ENCODE measurements around the gene MICAL3.

DNA sequence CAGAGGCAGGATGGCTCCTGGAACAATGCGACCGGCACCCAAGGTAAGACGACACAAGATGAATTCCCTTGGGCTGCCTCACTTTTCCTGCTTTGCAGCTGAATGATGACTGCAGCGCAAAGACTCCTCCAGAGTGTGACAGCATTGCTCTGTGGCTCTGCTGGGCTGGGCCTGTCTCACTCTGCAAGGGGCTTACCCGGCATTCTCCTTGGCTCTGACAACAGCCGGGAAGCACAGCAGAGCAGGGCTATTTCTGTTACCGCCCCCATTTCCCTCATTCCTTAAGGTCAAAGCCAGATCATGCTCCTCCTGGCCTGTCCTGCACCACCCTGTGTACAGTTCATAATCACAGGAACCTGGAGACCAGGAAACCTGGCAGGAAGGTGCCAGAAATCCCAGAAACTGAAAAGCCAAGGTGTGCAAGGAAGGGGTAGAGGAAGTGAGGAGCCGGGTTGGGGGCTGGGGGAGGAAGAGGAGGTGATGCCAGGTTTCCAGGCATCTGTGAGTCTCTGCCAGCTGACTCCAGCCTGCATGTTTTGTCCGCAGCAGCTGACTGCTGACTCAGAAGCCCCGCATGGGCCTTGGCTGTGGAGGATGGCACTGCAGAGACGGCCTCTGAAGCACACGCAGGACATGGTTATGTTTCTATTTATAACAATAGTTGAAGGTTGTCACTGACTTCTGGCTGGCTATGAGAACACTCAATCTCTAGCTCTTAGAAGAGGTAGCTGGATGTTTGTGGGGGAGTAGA is 113.6 kb downstream of the MICAL3 start:
- TF ChIP-seq, protein P1, sequence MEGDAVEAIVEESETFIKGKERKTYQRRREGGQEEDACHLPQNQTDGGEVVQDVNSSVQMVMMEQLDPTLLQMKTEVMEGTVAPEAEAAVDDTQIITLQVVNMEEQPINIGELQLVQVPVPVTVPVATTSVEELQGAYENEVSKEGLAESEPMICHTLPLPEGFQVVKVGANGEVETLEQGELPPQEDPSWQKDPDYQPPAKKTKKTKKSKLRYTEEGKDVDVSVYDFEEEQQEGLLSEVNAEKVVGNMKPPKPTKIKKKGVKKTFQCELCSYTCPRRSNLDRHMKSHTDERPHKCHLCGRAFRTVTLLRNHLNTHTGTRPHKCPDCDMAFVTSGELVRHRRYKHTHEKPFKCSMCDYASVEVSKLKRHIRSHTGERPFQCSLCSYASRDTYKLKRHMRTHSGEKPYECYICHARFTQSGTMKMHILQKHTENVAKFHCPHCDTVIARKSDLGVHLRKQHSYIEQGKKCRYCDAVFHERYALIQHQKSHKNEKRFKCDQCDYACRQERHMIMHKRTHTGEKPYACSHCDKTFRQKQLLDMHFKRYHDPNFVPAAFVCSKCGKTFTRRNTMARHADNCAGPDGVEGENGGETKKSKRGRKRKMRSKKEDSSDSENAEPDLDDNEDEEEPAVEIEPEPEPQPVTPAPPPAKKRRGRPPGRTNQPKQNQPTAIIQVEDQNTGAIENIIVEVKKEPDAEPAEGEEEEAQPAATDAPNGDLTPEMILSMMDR (IDR thresholded peaks at IDR 0.05; ENCODE audit: poor library complexity, severe bottlenecking) = peak; percentile 77
- TF ChIP-seq EZH2 (IDR thresholded peaks at IDR 0.05; ENCODE audit: borderline replicate concordance, insufficient read depth, low read length, poor library complexity, severe bottlenecking) = no peak
- TF ChIP-seq, protein P2, sequence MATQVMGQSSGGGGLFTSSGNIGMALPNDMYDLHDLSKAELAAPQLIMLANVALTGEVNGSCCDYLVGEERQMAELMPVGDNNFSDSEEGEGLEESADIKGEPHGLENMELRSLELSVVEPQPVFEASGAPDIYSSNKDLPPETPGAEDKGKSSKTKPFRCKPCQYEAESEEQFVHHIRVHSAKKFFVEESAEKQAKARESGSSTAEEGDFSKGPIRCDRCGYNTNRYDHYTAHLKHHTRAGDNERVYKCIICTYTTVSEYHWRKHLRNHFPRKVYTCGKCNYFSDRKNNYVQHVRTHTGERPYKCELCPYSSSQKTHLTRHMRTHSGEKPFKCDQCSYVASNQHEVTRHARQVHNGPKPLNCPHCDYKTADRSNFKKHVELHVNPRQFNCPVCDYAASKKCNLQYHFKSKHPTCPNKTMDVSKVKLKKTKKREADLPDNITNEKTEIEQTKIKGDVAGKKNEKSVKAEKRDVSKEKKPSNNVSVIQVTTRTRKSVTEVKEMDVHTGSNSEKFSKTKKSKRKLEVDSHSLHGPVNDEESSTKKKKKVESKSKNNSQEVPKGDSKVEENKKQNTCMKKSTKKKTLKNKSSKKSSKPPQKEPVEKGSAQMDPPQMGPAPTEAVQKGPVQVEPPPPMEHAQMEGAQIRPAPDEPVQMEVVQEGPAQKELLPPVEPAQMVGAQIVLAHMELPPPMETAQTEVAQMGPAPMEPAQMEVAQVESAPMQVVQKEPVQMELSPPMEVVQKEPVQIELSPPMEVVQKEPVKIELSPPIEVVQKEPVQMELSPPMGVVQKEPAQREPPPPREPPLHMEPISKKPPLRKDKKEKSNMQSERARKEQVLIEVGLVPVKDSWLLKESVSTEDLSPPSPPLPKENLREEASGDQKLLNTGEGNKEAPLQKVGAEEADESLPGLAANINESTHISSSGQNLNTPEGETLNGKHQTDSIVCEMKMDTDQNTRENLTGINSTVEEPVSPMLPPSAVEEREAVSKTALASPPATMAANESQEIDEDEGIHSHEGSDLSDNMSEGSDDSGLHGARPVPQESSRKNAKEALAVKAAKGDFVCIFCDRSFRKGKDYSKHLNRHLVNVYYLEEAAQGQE (IDR thresholded peaks at IDR 0.05; ENCODE audit: borderline replicate concordance) = no peak
- TF ChIP-seq TAF1 (IDR thresholded peaks at IDR 0.05; ENCODE audit: low read depth) = no peak
- TF ChIP-seq MXI1 (conservative IDR thresholded peaks at IDR 0.05; ENCODE audit: poor library complexity, severe bottlenecking) = peak; percentile 44

Measured in neural cell (in vitro differentiated cells).